Tibial artery (tissue), 4 donors: Measurements from ENCODE around the gene AGAP1.
A peak's percentile ranks its signal among the peaks of the same experiment; 100 is the strongest.

ENCODE experiments used
- DNase-seq, 2 donors: peaks; one replicate each; pipeline ENCODE4 v3.0.0-alpha.2; 2019
- H3K27ac ChIP-seq, 2 donors: fragments of 200-600 bp; sonication (generic) in 1 of 2; 1 replicate in 1 of 2; 2 replicates in 1 of 2; pipeline ENCODE4 v1.5.1; 2018 to 2019; ENCODE audit warnings: mild to moderate bottlenecking in 1 of 2
- H3K27me3 ChIP-seq, 2 donors: fragments of 200-600 bp; sonication (generic) in 1 of 2; one replicate each; pipeline versions ENCODE4 v1.5.1 to v1.6.0; 2016 to 2019
- H3K36me3 ChIP-seq, 3 donors: fragments of 200-600 bp; sonication (generic) in 2 of 3; one replicate each; pipeline ENCODE4 v1.5.1; 2016 to 2019; ENCODE audit warnings: mild to moderate bottlenecking in 2 of 3
- H3K4me1 ChIP-seq, 4 donors: fragments of 200-600 bp; sonication (generic) in 2 of 4; 1 replicate in 3 of 4; 2 replicates in 1 of 4; pipeline ENCODE4 v1.5.1; 2016 to 2019
- H3K4me3 ChIP-seq, 2 donors: fragments of 200-600 bp; sonication (generic) in 1 of 2; 1 replicate in 1 of 2; 2 replicates in 1 of 2; pipeline ENCODE4 v1.5.1; 2018 to 2019; ENCODE audit warnings: mild to moderate bottlenecking in 2 of 2
- H3K9me3 ChIP-seq, 3 donors: fragments of 200-600 bp; sonication (generic) in 1 of 3; one replicate each; pipeline ENCODE4 v1.5.1; 2016 to 2019
- intact Hi-C: fragments of 100-400 bp; cut with DNase I; formaldehyde crosslinking; loops from one replicate; pipeline ENCODE4 v1.15.0; 2023; ENCODE audit warnings: low total_unique reads
- TF ChIP-seq, protein P1 (sequence below), 2 experiments: fragments of 200-600 bp in 1 of 2; fragments of 450-650 bp in 1 of 2; IDR thresholded peaks; one replicate each; pipeline ENCODE4 v1.5.1; 2017 to 2019; ENCODE audit warnings: antibody characterized with exemption in 2 of 2, mild to moderate bottlenecking in 1 of 2, moderate library complexity in 1 of 2

AGAP1 gene

DNA sequence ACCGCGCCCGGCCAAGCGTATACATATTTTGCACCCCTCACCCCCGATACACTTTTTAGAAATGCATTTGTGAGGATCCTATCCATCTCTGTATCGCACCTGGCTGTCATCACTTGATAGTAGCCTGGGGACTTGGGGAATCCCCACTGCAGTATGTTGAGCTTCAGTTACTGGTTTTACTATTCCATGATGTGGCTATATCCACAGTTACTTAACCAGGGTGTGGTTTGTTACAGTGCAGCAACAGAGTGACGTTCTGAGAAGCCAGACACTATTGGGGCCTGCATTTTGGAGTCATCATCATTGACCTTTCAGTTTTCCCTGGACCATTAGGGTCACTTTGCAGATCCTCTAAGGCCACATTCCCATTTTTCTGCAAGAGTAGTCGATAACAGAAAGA lies 212.7 kb downstream of the AGAP1 start:
- DNase-seq = no peak
- TF ChIP-seq, protein P1, sequence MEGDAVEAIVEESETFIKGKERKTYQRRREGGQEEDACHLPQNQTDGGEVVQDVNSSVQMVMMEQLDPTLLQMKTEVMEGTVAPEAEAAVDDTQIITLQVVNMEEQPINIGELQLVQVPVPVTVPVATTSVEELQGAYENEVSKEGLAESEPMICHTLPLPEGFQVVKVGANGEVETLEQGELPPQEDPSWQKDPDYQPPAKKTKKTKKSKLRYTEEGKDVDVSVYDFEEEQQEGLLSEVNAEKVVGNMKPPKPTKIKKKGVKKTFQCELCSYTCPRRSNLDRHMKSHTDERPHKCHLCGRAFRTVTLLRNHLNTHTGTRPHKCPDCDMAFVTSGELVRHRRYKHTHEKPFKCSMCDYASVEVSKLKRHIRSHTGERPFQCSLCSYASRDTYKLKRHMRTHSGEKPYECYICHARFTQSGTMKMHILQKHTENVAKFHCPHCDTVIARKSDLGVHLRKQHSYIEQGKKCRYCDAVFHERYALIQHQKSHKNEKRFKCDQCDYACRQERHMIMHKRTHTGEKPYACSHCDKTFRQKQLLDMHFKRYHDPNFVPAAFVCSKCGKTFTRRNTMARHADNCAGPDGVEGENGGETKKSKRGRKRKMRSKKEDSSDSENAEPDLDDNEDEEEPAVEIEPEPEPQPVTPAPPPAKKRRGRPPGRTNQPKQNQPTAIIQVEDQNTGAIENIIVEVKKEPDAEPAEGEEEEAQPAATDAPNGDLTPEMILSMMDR (IDR thresholded peaks at IDR 0.05) = no peak
- H3K4me3 ChIP-seq = no peak overlapping the region
- H3K27ac ChIP-seq = no peak overlapping the region
- peaks cover 0 to 13% (median 0%) of the 10 kb centered on the region in 3 donors for H3K36me3 ChIP-seq
- H3K4me1 ChIP-seq = peaks cover 0 to 22% (median 9%) of the 10 kb centered on the region in 4 donors
- H3K27me3 ChIP-seq = no peaks in the 10 kb centered on the region
- intact Hi-C loops = no loop called here
- H3K9me3 ChIP-seq = no peaks in the 10 kb centered on the region

DNA sequence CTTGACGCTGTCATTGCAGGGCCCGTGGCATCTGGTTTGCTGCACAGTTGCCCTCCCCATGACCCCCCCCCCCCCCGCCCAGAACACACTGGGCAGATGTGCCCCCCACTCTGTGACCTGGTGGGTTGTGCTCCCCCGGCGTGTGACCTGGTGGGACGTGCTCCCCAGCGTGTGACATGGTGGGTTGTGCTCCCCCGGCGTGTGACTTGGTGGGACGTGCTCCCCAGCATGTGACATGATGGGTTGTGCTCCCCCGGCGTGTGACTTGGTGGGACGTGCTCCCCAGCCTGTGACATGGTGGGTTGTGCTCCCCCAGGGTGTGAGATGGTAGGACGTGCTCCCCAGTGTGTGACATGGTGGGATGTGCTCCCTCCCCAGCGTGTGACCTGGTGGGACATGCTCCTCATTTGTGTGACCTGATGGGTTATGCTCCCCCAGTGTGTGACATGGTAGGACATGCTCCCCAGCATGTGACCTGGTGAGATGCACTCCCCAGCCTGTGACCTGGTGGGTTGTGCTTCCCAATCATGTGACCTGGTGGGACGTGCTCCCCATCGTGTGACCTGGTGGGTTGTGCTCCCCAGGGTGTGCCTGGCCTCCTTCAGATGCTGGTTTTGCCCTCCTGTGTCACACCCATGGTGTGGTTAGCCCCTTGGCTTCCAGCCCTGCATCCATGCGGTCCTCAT lies 213.7 kb downstream of the AGAP1 start:
- Histone ChIP-seq H3K36me3 (peaks cover 0 to 16% (median 0%) of the 10 kb centered on the region in 3 donors), H3K4me3 (no peak overlapping the region), H3K4me1 (peaks cover 0 to 13% (median 2%) of the 10 kb centered on the region in 4 donors), H3K27ac (no peak overlapping the region), H3K27me3 (no peaks in the 10 kb centered on the region), H3K9me3 (no peaks in the 10 kb centered on the region)
- TF ChIP-seq, protein P1 (IDR thresholded peaks at IDR 0.05) = no peak
- intact Hi-C loops = no loop called here
- no peak for DNase-seq

- Histone ChIP-seq H3K4me3 (no peak overlapping the region), H3K36me3 (peaks cover 0 to 16% (median 0%) of the 10 kb centered on the region in 3 donors), H3K27ac (no peak overlapping the region), H3K27me3 (no peaks in the 10 kb centered on the region), H3K9me3 (no peaks in the 10 kb centered on the region), H3K4me1 (no peaks in the 10 kb centered on the region)
- DNase-seq = no peak
- TF ChIP-seq, protein P1 (IDR thresholded peaks at IDR 0.05) = no peak
- intact Hi-C loops = no loop called here
Observed at GRCh38 chr2:235709124-235709813, 215.4 kb downstream of the AGAP1 start.

DNA sequence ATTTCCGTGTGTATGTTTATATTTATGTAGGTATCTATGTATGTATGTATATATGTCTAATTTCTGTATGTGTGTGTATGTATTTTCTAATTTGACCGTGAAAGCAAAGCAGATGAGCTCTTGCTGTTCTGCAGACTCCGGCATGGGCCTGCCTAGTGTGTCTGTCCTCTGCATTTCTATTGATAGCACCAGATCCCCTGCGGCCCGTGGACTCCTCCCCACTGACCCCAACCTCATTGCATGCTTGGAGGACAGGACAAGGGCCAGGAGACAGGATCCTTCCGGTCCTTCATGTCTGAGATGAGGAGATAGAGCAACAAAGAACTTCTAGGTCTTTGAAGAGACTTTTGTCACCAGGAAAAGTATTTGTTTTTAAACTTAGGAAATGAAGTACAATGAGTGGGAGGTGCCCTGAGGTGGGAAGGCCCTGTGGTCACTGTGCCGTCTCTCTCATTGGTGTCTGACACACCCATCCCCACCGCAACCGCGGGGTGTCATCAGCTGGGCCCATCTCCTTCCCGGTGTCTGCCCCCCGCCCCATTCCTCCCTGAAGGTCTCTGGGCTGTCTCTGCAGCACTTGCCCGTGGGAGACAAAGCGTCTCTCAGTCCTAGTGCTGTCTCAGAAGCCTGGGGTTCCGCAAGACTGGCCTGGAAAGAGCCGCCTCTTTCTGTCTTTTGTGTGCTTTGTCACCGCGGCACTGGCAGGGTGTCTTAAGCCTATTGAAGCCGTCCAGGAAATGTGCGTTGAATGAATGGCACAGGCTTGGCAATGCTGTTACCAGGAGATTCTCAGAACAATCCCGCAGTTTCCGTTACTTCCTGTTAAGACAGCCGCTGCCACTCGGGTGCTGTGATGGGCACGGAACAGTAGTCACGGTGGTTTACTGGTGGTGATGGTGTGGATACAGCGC lies 216.4 kb downstream of the AGAP1 start:
- DNase-seq = peak in 1 of 2 donors; percentile 39
- H3K27me3 ChIP-seq = no peaks in the 10 kb centered on the region
- TF ChIP-seq, protein P1 (IDR thresholded peaks at IDR 0.05) = no peak
- peaks cover 0 to 16% (median 0%) of the 10 kb centered on the region in 3 donors for H3K36me3 ChIP-seq
- no peaks in the 10 kb centered on the region for H3K9me3 ChIP-seq
- intact Hi-C loops = no loop called here
- H3K4me3 ChIP-seq = no peak overlapping the region
- no peak overlapping the region for H3K27ac ChIP-seq
- H3K4me1 ChIP-seq = no peaks in the 10 kb centered on the region

DNA sequence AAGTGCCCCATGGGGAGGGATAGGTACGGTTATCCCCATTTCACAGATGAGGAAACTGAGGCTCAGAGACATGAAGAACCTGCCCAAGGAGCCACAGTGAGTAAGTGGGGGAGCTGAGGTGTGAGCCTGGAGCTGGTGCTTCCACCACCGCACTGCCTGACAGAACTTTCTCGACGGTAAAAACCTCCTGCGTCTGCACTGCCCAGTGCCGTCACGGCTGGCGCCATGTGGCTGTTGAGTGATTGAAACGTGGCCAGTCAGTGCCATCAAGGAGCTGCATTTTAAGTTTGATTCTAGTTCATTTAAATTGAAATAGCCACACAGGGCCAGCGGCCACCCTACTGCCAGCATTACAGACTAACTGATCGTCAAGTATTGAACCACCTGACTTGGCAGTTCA lies 217.1 kb downstream of the AGAP1 start:
- Histone ChIP-seq H3K9me3 (no peaks in the 10 kb centered on the region), H3K36me3 (peaks cover 0 to 16% (median 0%) of the 10 kb centered on the region in 3 donors), H3K4me1 (no peaks in the 10 kb centered on the region), H3K27ac (no peak overlapping the region), H3K4me3 (no peak overlapping the region), H3K27me3 (no peaks in the 10 kb centered on the region)
- intact Hi-C loops = no loop called here
- TF ChIP-seq, protein P1 (IDR thresholded peaks at IDR 0.05) = no peak
- peak in 1 of 2 donors; percentile 51 for DNase-seq
